Measurements from ENCODE around the gene C12orf56.
"Not testable (repeated sequence)": the region's sequence is repeated elsewhere in the genome, so short reads cannot be mapped to it uniquely, and the experiment has no call there.

The C12orf56 gene

GRCh38 chr12:64299628-64300027 lies 90.9 kb downstream of the C12orf56 start:
- Histone ChIP-seq H3K27me3 (ENCODE audit: control insufficient read depth, insufficient read depth, low read length) (no peaks in the 10 kb centered on the region), H3K27ac (no peak overlapping the region), H3K79me2 (no peaks in the 10 kb centered on the region), H3K4me1 (no peaks in the 10 kb centered on the region), H3K4me2 (ENCODE audit: low read length) (no peak overlapping the region), H3K4me3 (ENCODE audit: low read depth, low read length) (no peak overlapping the region), H3K9ac (no peak overlapping the region), H2AFZ (no peak overlapping the region), H3K36me3 (ENCODE audit: control insufficient read depth, insufficient read depth, low read length) (no peaks in the 10 kb centered on the region), H3K9me3 (ENCODE audit: control insufficient read depth, low read length) (no peaks in the 10 kb centered on the region)
- TF ChIP-seq CTCF (IDR thresholded peaks at IDR 0.05), result no peak

- no peak overlapping the region for H2AFZ ChIP-seq
- no peak for TF ChIP-seq CTCF (IDR thresholded peaks at IDR 0.05)
- H3K4me1 ChIP-seq, result no peaks in the 10 kb centered on the region
- no peak overlapping the region for H3K4me2 ChIP-seq (ENCODE audit: low read length)
- no peaks in the 10 kb centered on the region for H3K9me3 ChIP-seq (ENCODE audit: control insufficient read depth, low read length)
- no peak overlapping the region for H3K4me3 ChIP-seq (ENCODE audit: low read depth, low read length)
- no peaks in the 10 kb centered on the region for H3K79me2 ChIP-seq
- H3K36me3 ChIP-seq (ENCODE audit: control insufficient read depth, insufficient read depth, low read length), result no peaks in the 10 kb centered on the region
- no peak overlapping the region for H3K27ac ChIP-seq
- H3K27me3 ChIP-seq (ENCODE audit: control insufficient read depth, insufficient read depth, low read length), result no peaks in the 10 kb centered on the region
- H3K9ac ChIP-seq, result no peak overlapping the region
Measured at GRCh38 chr12:64296301-64296700, 94.3 kb downstream of the C12orf56 start.

- TF ChIP-seq CTCF (IDR thresholded peaks at IDR 0.05), result no peak
- H3K36me3 ChIP-seq (ENCODE audit: control insufficient read depth, insufficient read depth, low read length), result no peaks in the 10 kb centered on the region
- no peaks in the 10 kb centered on the region for H3K9me3 ChIP-seq (ENCODE audit: control insufficient read depth, low read length)
- no peak overlapping the region for H3K4me2 ChIP-seq (ENCODE audit: low read length)
- H3K27ac ChIP-seq, result no peak overlapping the region
- H3K4me1 ChIP-seq, result no peaks in the 10 kb centered on the region
- no peak overlapping the region for H2AFZ ChIP-seq
- H3K9ac ChIP-seq, result no peak overlapping the region
- no peak overlapping the region for H3K4me3 ChIP-seq (ENCODE audit: low read depth, low read length)
- H3K27me3 ChIP-seq (ENCODE audit: control insufficient read depth, insufficient read depth, low read length), result no peaks in the 10 kb centered on the region
- H3K79me2 ChIP-seq, result no peaks in the 10 kb centered on the region
Measured at GRCh38 chr12:64293654-64294364, 96.7 kb downstream of the C12orf56 start.

DNA sequence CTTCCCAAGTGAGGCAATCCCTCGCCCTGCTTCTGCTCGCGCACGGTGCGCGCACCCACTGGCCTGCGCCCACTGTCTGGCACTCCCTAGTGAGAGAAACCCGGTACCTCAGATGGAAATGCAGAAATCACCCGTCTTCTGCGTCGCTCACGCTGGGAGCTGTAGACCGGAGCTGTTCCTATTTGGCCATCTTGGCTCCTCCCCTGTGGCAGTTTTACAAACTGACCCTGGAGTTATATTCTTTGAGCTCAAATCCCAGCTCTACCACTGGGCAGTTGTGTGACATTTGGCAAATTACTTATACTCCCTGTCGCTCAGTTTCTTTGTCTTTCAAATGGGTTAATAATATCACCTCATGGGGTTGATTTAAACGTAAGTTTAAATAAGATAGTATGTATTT lies 97.4 kb downstream of the C12orf56 start:
- not testable (repeated sequence) for H2AFZ ChIP-seq; H3K4me1 ChIP-seq; H3K4me2 ChIP-seq (ENCODE audit: low read length); H3K27me3 ChIP-seq (ENCODE audit: control insufficient read depth, insufficient read depth, low read length); H3K27ac ChIP-seq; H3K79me2 ChIP-seq; H3K9me3 ChIP-seq (ENCODE audit: control insufficient read depth, low read length); H3K9ac ChIP-seq; H3K36me3 ChIP-seq (ENCODE audit: control insufficient read depth, insufficient read depth, low read length); H3K4me3 ChIP-seq (ENCODE audit: low read depth, low read length)

GRCh38 chr12:64286521-64286920 lies 104.0 kb downstream of the C12orf56 start:
- Histone ChIP-seq H3K4me1 (no peaks in the 10 kb centered on the region), H3K27me3 (ENCODE audit: control insufficient read depth, insufficient read depth, low read length) (no peaks in the 10 kb centered on the region), H3K9ac (no peak overlapping the region), H3K79me2 (no peaks in the 10 kb centered on the region), H2AFZ (no peak overlapping the region), H3K27ac (no peak overlapping the region), H3K4me3 (ENCODE audit: low read depth, low read length) (no peak overlapping the region), H3K9me3 (ENCODE audit: control insufficient read depth, low read length) (no peaks in the 10 kb centered on the region), H3K4me2 (ENCODE audit: low read length) (no peak overlapping the region), H3K36me3 (ENCODE audit: control insufficient read depth, insufficient read depth, low read length) (no peaks in the 10 kb centered on the region)
- no peak for TF ChIP-seq CTCF (IDR thresholded peaks at IDR 0.05)
